ENCODE data around the gene OPA3.

OPA3 gene

GRCh38 chr19:45522010-45522941, 62.3 kb downstream of the OPA3 start:
- POLR2A ChIA-PET: interaction anchor here (0.6 kb wide), 1 partner anchor 14 kb away, joined by 4 read pairs; no protein-coding TSS in a partner anchor
- no peak for DNase-seq (ENCODE audit: extremely low spot score)
- CTCF ChIA-PET: interaction anchor here (0.7 to 3.7 kb wide), 6 partner anchors 12 to 120 kb away, joined by 3 to 17 read pairs (median 4); no protein-coding TSS in a partner anchor
- no peak for TF ChIP-seq CTCF (IDR thresholded peaks at IDR 0.05; ENCODE audit: control extremely low read depth, extremely low read depth, low read depth, missing control alignments)

GRCh38 chr19:45518469-45518826, 66.2 kb downstream of the OPA3 start:
- CTCF ChIA-PET: interaction anchor here (1.0 to 1.1 kb wide), 3 partner anchors 8 to 40 kb away, joined by 3 read pairs; no protein-coding TSS in a partner anchor
- no peak for DNase-seq (ENCODE audit: extremely low spot score)
- no peak for TF ChIP-seq CTCF (IDR thresholded peaks at IDR 0.05; ENCODE audit: control extremely low read depth, extremely low read depth, low read depth, missing control alignments)
- POLR2A ChIA-PET: interaction anchor here (1.1 kb wide), 1 partner anchor 32 kb away, joined by 3 read pairs; no protein-coding TSS in a partner anchor

GRCh38 chr19:45517641-45518468, 66.7 kb downstream of the OPA3 start:
- CTCF ChIA-PET: interaction anchor here (1.1 kb wide), 2 partner anchors 8 to 33 kb away, joined by 3 read pairs; no protein-coding TSS in a partner anchor
- POLR2A ChIA-PET: interaction anchor here (1.1 kb wide), 1 partner anchor 32 kb away, joined by 3 read pairs; no protein-coding TSS in a partner anchor
- TF ChIP-seq CTCF (IDR thresholded peaks at IDR 0.05; ENCODE audit: control extremely low read depth, extremely low read depth, low read depth, missing control alignments): no peak
- DNase-seq (ENCODE audit: extremely low spot score): no peak

- no peak for TF ChIP-seq CTCF (IDR thresholded peaks at IDR 0.05; ENCODE audit: control extremely low read depth, extremely low read depth, low read depth, missing control alignments)
- no peak for DNase-seq (ENCODE audit: extremely low spot score)
- ChIA-PET CTCF (no interaction called here), POLR2A (interaction anchor here (0.6 kb wide), 1 partner anchor 10 kb away, joined by 6 read pairs; no protein-coding TSS in a partner anchor)
These were observed 67.4 kb downstream of the OPA3 start for GRCh38 chr19:45517238-45517637.

GRCh38 chr19:45515807-45516401, 68.7 kb downstream of the OPA3 start:
- ChIA-PET POLR2A (interaction anchor here (0.8 to 1.2 kb wide), 2 partner anchors 31 to 126 kb away, joined by 3 read pairs; no protein-coding TSS in a partner anchor), CTCF (interaction anchor here (0.9 to 2.6 kb wide), 10 partner anchors 9 to 178 kb away, joined by 3 to 10 read pairs (median 5); no protein-coding TSS in a partner anchor)

More at GRCh38 chr19:45515807-45516401, 68.7 kb downstream of the OPA3 start:
- DNase-seq (ENCODE audit: extremely low spot score): no peak
- TF ChIP-seq CTCF (IDR thresholded peaks at IDR 0.05; ENCODE audit: control extremely low read depth, extremely low read depth, low read depth, missing control alignments): no peak
